NCI-H1105 treated with DMSO at 0.1 percent for 48 hours (cell line): Measurements from ENCODE around the gene MED12L.
"Not testable (repeated sequence)": the region's sequence is repeated elsewhere in the genome, so short reads cannot be mapped to it uniquely, and the experiment has no call there.

Experiments used
- DNase-seq: peaks from one replicate; lab custom pipeline; 2025; lab: John Stamatoyannopoulos, UW

MED12L gene

GRCh38 chr3:151377768-151378385 is 292.4 kb downstream of the MED12L start:
- no peak for DNase-seq

GRCh38 chr3:151379083-151379734 is 293.7 kb downstream of the MED12L start:
- DNase-seq = no peak

GRCh38 chr3:151382671-151383070 is 297.2 kb downstream of the MED12L start:
- DNase-seq = no peak

GRCh38 chr3:151383111-151383510 is 297.6 kb downstream of the MED12L start:
- no peak for DNase-seq

GRCh38 chr3:151383956-151384355 is 298.5 kb downstream of the MED12L start:
- DNase-seq = no peak

GRCh38 chr3:151384741-151385174 is 299.3 kb downstream of the MED12L start, which contains the start of gene P2RY12:
Gene P2RY12 (minus strand): TSS chr3:151384753. CDS start chr3:151338845, 45,908 bp downstream.
- DNase-seq = no peak

- no peak for DNase-seq
These were observed 300.6 kb downstream of the MED12L start for GRCh38 chr3:151386056-151386455.

- no peak for DNase-seq
These were observed 302.0 kb downstream of the MED12L start for GRCh38 chr3:151387432-151387831.

GRCh38 chr3:151387842-151388241 is 302.4 kb downstream of the MED12L start:
- DNase-seq = no peak

GRCh38 chr3:151391720-151392119 is 306.3 kb downstream of the MED12L start:
- DNase-seq = no peak

- not testable (repeated sequence) for DNase-seq
These were observed 306.7 kb downstream of the MED12L start for GRCh38 chr3:151392191-151392590.

GRCh38 chr3:151393146-151393830 is 307.8 kb downstream of the MED12L start:
- no peak for DNase-seq

- no peak for DNase-seq
These were observed 308.5 kb downstream of the MED12L start for GRCh38 chr3:151393941-151394340.

- DNase-seq = no peak
These were observed 309.1 kb downstream of the MED12L start for GRCh38 chr3:151394611-151395010.

GRCh38 chr3:151395806-151396205 is 310.3 kb downstream of the MED12L start:
- DNase-seq = no peak

- DNase-seq = no peak
These were observed 313.4 kb downstream of the MED12L start for GRCh38 chr3:151398895-151399294.

- no peak for DNase-seq
These were observed 314.9 kb downstream of the MED12L start for GRCh38 chr3:151400341-151400740.

GRCh38 chr3:151402349-151402748 is 316.9 kb downstream of the MED12L start:
- DNase-seq = no peak

GRCh38 chr3:151403246-151403645 is 317.8 kb downstream of the MED12L start:
- no peak for DNase-seq

GRCh38 chr3:151404316-151404715 is 318.9 kb downstream of the MED12L start:
- DNase-seq = no peak

- no peak for DNase-seq
These were observed 322.5 kb downstream of the MED12L start for GRCh38 chr3:151407928-151408327.

- no peak for DNase-seq
These were observed 325.6 kb downstream of the MED12L start for GRCh38 chr3:151410891-151411559.

GRCh38 chr3:151412989-151413388 is 327.5 kb downstream of the MED12L start:
- no peak for DNase-seq
